WTC11 (cell line): ENCODE data around the gene ACACA. TPM values are rescaled to one million over a fixed set of nuclear protein-coding genes. Genes with fewer than 3 reads are reported as not detected.

Experiments
- ATAC-seq: fragments of 200-7000 bp; cut with Tn5 transposase; 2 replicates; pipeline ENCODE4 v1.10.0; 2021; ENCODE audit warnings: mild to moderate bottlenecking, moderate library complexity
- CTCF ChIA-PET: fragments of 300-600 bp; sonication (Branson Sonifier 250); formaldehyde crosslinking; loops from one replicate; lab custom pipeline; 2021; ENCODE audit warnings: antibody characterized with exemption; lab: Charles Lee
- POLR2A ChIA-PET: fragments of 350-600 bp; sonication (Branson Sonifier 250); formaldehyde crosslinking; loops from one replicate; lab custom pipeline; 2021; ENCODE audit warnings: antibody characterized with exemption; lab: Charles Lee
- DNase-seq: peaks from one replicate; pipeline ENCODE4 v3.0.0; 2021; ENCODE audit warnings: low spot score
- H3K27ac Mint-ChIP-seq: 2 replicates; pipeline ENCODE4 v1.8.0; 2021; ENCODE audit warnings: mixed read lengths
- H3K27me3 Mint-ChIP-seq: 2 replicates; pipeline ENCODE4 v1.8.0; 2021; ENCODE audit warnings: low read depth, mild to moderate bottlenecking, moderate library complexity, mixed read lengths
- H3K36me3 Mint-ChIP-seq: 2 replicates; pipeline ENCODE4 v1.8.0; 2021; ENCODE audit warnings: mixed read lengths
- H3K4me1 Mint-ChIP-seq: 2 replicates; pipeline ENCODE4 v1.8.0; 2022; ENCODE audit warnings: mixed read lengths
- H3K4me3 Mint-ChIP-seq: 2 replicates; pipeline ENCODE4 v1.8.0; 2021; ENCODE audit warnings: mild to moderate bottlenecking, moderate library complexity, mixed read lengths
- H3K9me3 Mint-ChIP-seq: 2 replicates; pipeline ENCODE4 v1.8.0; 2021; ENCODE audit warnings: mixed read lengths
- ATF6 ChIP-seq: sonication (generic); formaldehyde crosslinking; IDR thresholded peaks from 2 replicates; pipeline ENCODE4 v1.8.1; 2023; ENCODE audit warnings: mild to moderate bottlenecking, missing genetic modification reagents
- CREM ChIP-seq: sonication (generic); formaldehyde crosslinking; IDR thresholded peaks from 2 replicates; pipeline ENCODE4 v1.8.1; 2022; ENCODE audit warnings: mild to moderate bottlenecking, missing genetic modification reagents, moderate library complexity
- ETV6 ChIP-seq: sonication (generic); formaldehyde crosslinking; IDR thresholded peaks from 2 replicates; pipeline ENCODE4 v1.8.1; 2022; ENCODE audit warnings: mild to moderate bottlenecking, missing genetic modification reagents
- HMGA2 ChIP-seq: fragments of 250-450 bp; sonication (Bioruptor Pico); IDR thresholded peaks from 2 replicates; pipeline ENCODE4 v1.4.0; 2021; ENCODE audit warnings: mild to moderate bottlenecking, moderate library complexity
- KAT7 ChIP-seq: sonication (generic); formaldehyde crosslinking; IDR thresholded peaks from 2 replicates; pipeline ENCODE4 v1.8.1; 2023; ENCODE audit warnings: missing genetic modification reagents, mild to moderate bottlenecking, borderline replicate concordance
- MAX ChIP-seq: sonication (generic); formaldehyde crosslinking; IDR thresholded peaks from 2 replicates; pipeline ENCODE4 v1.8.0; 2022; ENCODE audit warnings: mild to moderate bottlenecking, missing genetic modification reagents
- MXD4 ChIP-seq: fragments of 250-450 bp; sonication (Bioruptor Pico); IDR thresholded peaks from 2 replicates; pipeline ENCODE4 v1.8.0; 2021; ENCODE audit warnings: mild to moderate bottlenecking, moderate library complexity, borderline replicate concordance
- NR2C2 ChIP-seq: sonication (generic); formaldehyde crosslinking; IDR thresholded peaks from 2 replicates; pipeline ENCODE4 v1.8.0; 2022; ENCODE audit warnings: mild to moderate bottlenecking, missing genetic modification reagents
- NR3C1 ChIP-seq: sonication (generic); formaldehyde crosslinking; conservative IDR thresholded peaks from 2 replicates; pipeline ENCODE4 v1.8.1; 2023; ENCODE audit warnings: low read depth, mild to moderate bottlenecking, missing genetic modification reagents
- PRRX2 ChIP-seq: fragments of 250-450 bp; sonication (Bioruptor Pico); IDR thresholded peaks from 2 replicates; pipeline ENCODE4 v1.8.0; 2021; ENCODE audit warnings: mild to moderate bottlenecking
- RELA ChIP-seq: sonication (generic); formaldehyde crosslinking; IDR thresholded peaks from 2 replicates; pipeline ENCODE4 v1.8.1; 2022; ENCODE audit warnings: missing genetic modification reagents, mild to moderate bottlenecking, borderline replicate concordance
- RORB ChIP-seq: fragments of 250-450 bp; sonication (Bioruptor Pico); IDR thresholded peaks from 2 replicates; pipeline ENCODE4 v1.9.0; 2021; ENCODE audit warnings: mild to moderate bottlenecking
- SMAD3 ChIP-seq: sonication (generic); formaldehyde crosslinking; IDR thresholded peaks from 2 replicates; pipeline ENCODE4 v1.8.0; 2022; ENCODE audit warnings: missing genetic modification reagents, mild to moderate bottlenecking, borderline replicate concordance
- SOX15 ChIP-seq: fragments of 250-450 bp; sonication (Bioruptor Pico); IDR thresholded peaks from 2 replicates; pipeline ENCODE4 v1.9.0; 2021; ENCODE audit warnings: mild to moderate bottlenecking
- SP1 ChIP-seq: sonication (generic); formaldehyde crosslinking; conservative IDR thresholded peaks from 2 replicates; pipeline ENCODE4 v1.8.1; 2022; ENCODE audit warnings: missing genetic modification reagents
- STAT6 ChIP-seq: sonication (generic); formaldehyde crosslinking; conservative IDR thresholded peaks from 2 replicates; pipeline ENCODE4 v1.8.1; 2023; ENCODE audit warnings: mild to moderate bottlenecking, low read depth, missing genetic modification reagents, moderate library complexity
- TEAD1 ChIP-seq: sonication (generic); formaldehyde crosslinking; IDR thresholded peaks from 2 replicates; pipeline ENCODE4 v1.8.0; 2022; ENCODE audit warnings: mild to moderate bottlenecking, missing genetic modification reagents
- TEAD4 ChIP-seq: sonication (generic); formaldehyde crosslinking; IDR thresholded peaks from 2 replicates; pipeline ENCODE4 v1.8.0; 2022; ENCODE audit warnings: mild to moderate bottlenecking, missing genetic modification reagents
- USF1 ChIP-seq: sonication (generic); formaldehyde crosslinking; IDR thresholded peaks from 2 replicates; pipeline ENCODE4 v1.8.0; 2022; ENCODE audit warnings: mild to moderate bottlenecking, missing genetic modification reagents
- ZNF317 ChIP-seq: sonication (generic); formaldehyde crosslinking; IDR thresholded peaks from 2 replicates; pipeline ENCODE4 v1.8.1; 2023; ENCODE audit warnings: low read depth, mild to moderate bottlenecking, moderate library complexity, missing genetic modification reagents, borderline replicate concordance
- ZNF423 ChIP-seq: fragments of 250-450 bp; sonication (Bioruptor Pico); IDR thresholded peaks from 2 replicates; pipeline ENCODE4 v2.1.2; 2022; ENCODE audit warnings: mild to moderate bottlenecking, moderate library complexity
- ZNF512 ChIP-seq: sonication (generic); formaldehyde crosslinking; IDR thresholded peaks from 2 replicates; pipeline ENCODE4 v1.8.1; 2022; ENCODE audit warnings: missing genetic modification reagents, borderline replicate concordance
- ZNF671 ChIP-seq: fragments of 250-450 bp; sonication (Bioruptor Pico); IDR thresholded peaks from 2 replicates; pipeline ENCODE4 v1.8.0; 2021; ENCODE audit warnings: mild to moderate bottlenecking
- total RNA-seq: library from RNA; stranded (reverse); gene quantifications from 3 replicates; pipeline ENCODE4 v1.2.3, GENCODE V29; 2021
- TF ChIP-seq, protein P1 (sequence below): sonication (generic); formaldehyde crosslinking; conservative IDR thresholded peaks from 2 replicates; pipeline ENCODE4 v1.8.1; 2022; ENCODE audit warnings: mild to moderate bottlenecking, missing genetic modification reagents
- TF ChIP-seq, protein P2 (sequence below): sonication (generic); formaldehyde crosslinking; IDR thresholded peaks from 2 replicates; pipeline ENCODE4 v1.8.1; 2023; ENCODE audit warnings: mild to moderate bottlenecking, missing genetic modification reagents, moderate library complexity
- TF ChIP-seq, protein P3 (sequence below): sonication (generic); formaldehyde crosslinking; IDR thresholded peaks from 2 replicates; pipeline ENCODE4 v1.8.0; 2023; ENCODE audit warnings: missing genetic modification reagents

The ACACA gene
- total RNA-seq, 1 experiment from 2014 or later, result 167 TPM

DNA sequence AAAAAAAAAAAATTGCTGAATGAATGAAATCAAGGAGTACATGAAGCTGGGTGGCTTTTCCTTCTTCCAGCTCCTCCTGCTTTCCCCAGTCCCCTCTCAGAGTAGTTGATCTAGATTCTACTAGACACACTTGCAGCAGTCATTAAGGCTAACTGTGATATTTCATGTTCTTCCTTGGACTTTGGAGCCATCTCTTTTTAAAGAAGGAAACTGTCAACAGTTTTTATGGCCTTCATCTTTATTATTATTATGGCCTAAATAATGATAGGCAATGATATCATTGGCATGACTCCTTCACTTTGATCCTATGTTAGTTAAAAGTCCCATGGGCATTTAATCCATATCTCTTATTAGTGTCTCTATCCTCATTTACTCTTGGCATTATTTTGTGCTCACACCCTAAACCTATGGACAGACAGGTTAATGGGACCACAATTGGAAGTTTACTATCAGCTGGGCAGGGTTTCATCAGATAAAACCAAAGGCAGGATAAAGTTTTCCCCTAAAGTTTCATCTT lies 21.1 kb downstream of the ACACA start:
- no peak overlapping the region for H3K4me3 Mint-ChIP-seq
- peaks cover 4% of the 10 kb centered on the region; the same call in 1 of the 2 replicates for H3K4me1 Mint-ChIP-seq
- CTCF ChIA-PET, result interaction anchor here (0.6 to 8.0 kb wide), 6 partner anchors 9 to 257 kb away, joined by 3 to 68 read pairs (median 4); no protein-coding TSS in a partner anchor
- no peak for DNase-seq
- no peaks in the 10 kb centered on the region for H3K36me3 Mint-ChIP-seq
- H3K9me3 Mint-ChIP-seq, result no peaks in the 10 kb centered on the region
- no peak overlapping the region for H3K27ac Mint-ChIP-seq
- POLR2A ChIA-PET, result no interaction called here
- ATAC-seq, result no peak
- TF ChIP-seq NR3C1 (CRISPR knock-in tag) (no peak), USF1 (CRISPR knock-in tag) (no peak), SMAD3 (CRISPR knock-in tag) (no peak), CREM (CRISPR knock-in tag) (no peak), SP1 (CRISPR knock-in tag) (no peak), STAT6 (no peak), ATF6 (CRISPR knock-in tag) (no peak), TEAD1 (no peak), SOX15 (CRISPR knock-in tag) (no peak), MXD4 (CRISPR knock-in tag) (no peak), ZNF317 (CRISPR knock-in tag) (no peak)
- TF ChIP-seq, protein P1, sequence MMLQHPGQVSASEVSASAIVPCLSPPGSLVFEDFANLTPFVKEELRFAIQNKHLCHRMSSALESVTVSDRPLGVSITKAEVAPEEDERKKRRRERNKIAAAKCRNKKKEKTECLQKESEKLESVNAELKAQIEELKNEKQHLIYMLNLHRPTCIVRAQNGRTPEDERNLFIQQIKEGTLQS (CRISPR knock-in tag), result no peak
- TF ChIP-seq, all 79 proteins: peak for 0
- no peaks in the 10 kb centered on the region for H3K27me3 Mint-ChIP-seq

DNA sequence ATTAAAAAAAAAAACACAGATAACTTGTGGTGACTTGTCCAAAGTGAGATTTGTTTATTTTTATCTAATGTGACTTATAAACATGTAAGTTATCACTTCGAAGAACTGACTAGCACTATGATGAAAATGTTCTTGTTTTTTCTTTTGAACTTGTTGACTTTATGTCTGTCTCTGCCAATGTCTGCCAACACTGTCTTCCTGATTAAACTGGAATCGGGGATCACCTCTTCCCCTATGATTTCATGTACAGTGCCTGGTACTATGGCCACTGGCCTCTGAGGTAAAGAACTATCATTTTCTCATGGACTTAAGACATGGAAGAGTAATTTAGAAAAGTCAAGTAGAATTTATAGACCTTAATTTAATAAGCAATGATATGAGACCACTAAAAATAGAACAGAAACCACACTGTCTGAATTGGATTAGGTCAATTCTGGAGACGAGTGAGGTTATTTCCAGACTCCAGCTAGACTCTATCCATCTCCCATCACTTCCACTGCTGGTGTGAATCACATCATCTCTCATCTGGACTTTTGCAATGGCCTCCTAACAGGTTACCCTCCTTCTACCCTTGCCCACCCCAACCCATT lies 22.0 kb downstream of the ACACA start:
- no peaks in the 10 kb centered on the region for H3K9me3 Mint-ChIP-seq
- no peaks in the 10 kb centered on the region for H3K36me3 Mint-ChIP-seq
- POLR2A ChIA-PET, result no interaction called here
- H3K27ac Mint-ChIP-seq, result no peak overlapping the region; the same call in 1 of the 2 replicates
- DNase-seq (no peak), ATAC-seq (no peak)
- H3K4me3 Mint-ChIP-seq, result no peak overlapping the region
- CTCF ChIA-PET, result interaction anchor here (8.0 kb wide), 1 partner anchor 11 kb away, joined by 68 read pairs; no protein-coding TSS in a partner anchor
- peaks cover 4% of the 10 kb centered on the region; the same call in 1 of the 2 replicates for H3K4me1 Mint-ChIP-seq
- H3K27me3 Mint-ChIP-seq, result no peaks in the 10 kb centered on the region
- TF ChIP-seq, protein P2, sequence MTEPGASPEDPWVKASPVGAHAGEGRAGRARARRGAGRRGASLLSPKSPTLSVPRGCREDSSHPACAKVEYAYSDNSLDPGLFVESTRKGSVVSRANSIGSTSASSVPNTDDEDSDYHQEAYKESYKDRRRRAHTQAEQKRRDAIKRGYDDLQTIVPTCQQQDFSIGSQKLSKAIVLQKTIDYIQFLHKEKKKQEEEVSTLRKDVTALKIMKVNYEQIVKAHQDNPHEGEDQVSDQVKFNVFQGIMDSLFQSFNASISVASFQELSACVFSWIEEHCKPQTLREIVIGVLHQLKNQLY (CRISPR knock-in tag), result no peak
- TF ChIP-seq KAT7, result no peak
- no peak for TF ChIP-seq TEAD4 (CRISPR knock-in tag)
- no peak for TF ChIP-seq RORB (CRISPR knock-in tag)
- TF ChIP-seq HMGA2 (CRISPR knock-in tag), result no peak
- no peak for TF ChIP-seq ZNF671 (CRISPR knock-in tag)
- TF ChIP-seq, protein P3, sequence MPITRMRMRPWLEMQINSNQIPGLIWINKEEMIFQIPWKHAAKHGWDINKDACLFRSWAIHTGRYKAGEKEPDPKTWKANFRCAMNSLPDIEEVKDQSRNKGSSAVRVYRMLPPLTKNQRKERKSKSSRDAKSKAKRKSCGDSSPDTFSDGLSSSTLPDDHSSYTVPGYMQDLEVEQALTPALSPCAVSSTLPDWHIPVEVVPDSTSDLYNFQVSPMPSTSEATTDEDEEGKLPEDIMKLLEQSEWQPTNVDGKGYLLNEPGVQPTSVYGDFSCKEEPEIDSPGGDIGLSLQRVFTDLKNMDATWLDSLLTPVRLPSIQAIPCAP (CRISPR knock-in tag), result no peak
- TF ChIP-seq RELA (CRISPR knock-in tag), result no peak
- no peak for TF ChIP-seq ZNF512 (CRISPR knock-in tag)
- no peak for TF ChIP-seq ETV6
- no peak for TF ChIP-seq MAX
- no peak for TF ChIP-seq NR2C2
- TF ChIP-seq ZNF423 (CRISPR knock-in tag), result no peak
- no peak for TF ChIP-seq CREM (CRISPR knock-in tag)
- TF ChIP-seq PRRX2 (CRISPR knock-in tag), result no peak
